Measurements from ENCODE around the gene PRXL2A.
A peak's percentile ranks its signal among the peaks of the same experiment; 100 is the strongest.
"Not testable (repeated sequence)": the region's sequence is repeated elsewhere in the genome, so short reads cannot be mapped to it uniquely, and the experiment has no call there.

The PRXL2A gene, protein sequence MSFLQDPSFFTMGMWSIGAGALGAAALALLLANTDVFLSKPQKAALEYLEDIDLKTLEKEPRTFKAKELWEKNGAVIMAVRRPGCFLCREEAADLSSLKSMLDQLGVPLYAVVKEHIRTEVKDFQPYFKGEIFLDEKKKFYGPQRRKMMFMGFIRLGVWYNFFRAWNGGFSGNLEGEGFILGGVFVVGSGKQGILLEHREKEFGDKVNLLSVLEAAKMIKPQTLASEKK

GRCh38 chr10:80408242-80409101 lies at the start of gene PRXL2A:
Gene PRXL2A, plus strand, starts transcription at chr10:80408551. Its CDS starts 11,917 bp downstream, at chr10:80420468.
- Histone ChIP-seq H3K4me1 (ENCODE audit: insufficient read depth, low read length) (peaks cover 26% of the 10 kb centered on the region), H3K36me3 (ENCODE audit: insufficient read depth, low read length) (peaks cover 5% of the 10 kb centered on the region), H2AFZ (ENCODE audit: low read depth, low read length) (peak within 1 kb of the TSS; percentile 74), H3K27me3 (ENCODE audit: insufficient read depth, low read length) (no peaks in the 10 kb centered on the region), H3K9me3 (ENCODE audit: low read length) (no peaks in the 10 kb centered on the region), H3K4me3 (ENCODE audit: low read length) (peak within 1 kb of the TSS; percentile 66)

- not testable (repeated sequence) for H2AFZ ChIP-seq (ENCODE audit: low read depth, low read length); H3K4me1 ChIP-seq (ENCODE audit: insufficient read depth, low read length); H3K9me3 ChIP-seq (ENCODE audit: low read length); H3K4me3 ChIP-seq (ENCODE audit: low read length); H3K27me3 ChIP-seq (ENCODE audit: insufficient read depth, low read length); H3K36me3 ChIP-seq (ENCODE audit: insufficient read depth, low read length)
Measured at GRCh38 chr10:80358925-80359324, 49.4 kb upstream of the PRXL2A start.

DNA sequence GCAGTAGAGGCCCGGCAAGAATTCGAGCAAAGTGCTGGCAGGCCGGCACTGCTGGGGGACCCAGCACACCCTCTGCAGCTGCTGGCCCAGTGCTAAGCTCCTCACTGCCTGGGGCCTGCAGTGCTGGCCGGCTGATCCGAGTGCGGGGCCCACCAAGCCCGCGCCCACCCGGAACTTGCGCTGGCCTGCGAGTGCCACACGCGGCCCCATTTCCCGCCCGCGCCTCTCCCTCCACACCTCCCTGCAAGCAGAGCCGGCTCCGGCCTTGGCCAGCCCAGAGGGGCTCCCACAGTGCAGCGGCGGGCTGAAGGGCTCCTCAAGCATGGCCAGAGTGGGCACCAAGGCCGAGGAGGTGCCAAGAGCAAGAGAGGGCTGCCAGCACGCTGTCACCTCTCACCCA lies 48.7 kb upstream of the PRXL2A start:
- Histone ChIP-seq H2AFZ (ENCODE audit: low read depth, low read length) (no peak overlapping the region), H3K9me3 (ENCODE audit: low read length) (no peaks in the 10 kb centered on the region), H3K27me3 (ENCODE audit: insufficient read depth, low read length) (no peaks in the 10 kb centered on the region), H3K4me3 (ENCODE audit: low read length) (no peak overlapping the region), H3K36me3 (ENCODE audit: insufficient read depth, low read length) (no peaks in the 10 kb centered on the region), H3K4me1 (ENCODE audit: insufficient read depth, low read length) (peaks cover 8% of the 10 kb centered on the region)

GRCh38 chr10:80365510-80365909 lies 42.8 kb upstream of the PRXL2A start:
- H3K4me1 ChIP-seq (ENCODE audit: insufficient read depth, low read length), result no peaks in the 10 kb centered on the region
- no peaks in the 10 kb centered on the region for H3K9me3 ChIP-seq (ENCODE audit: low read length)
- H3K27me3 ChIP-seq (ENCODE audit: insufficient read depth, low read length), result no peaks in the 10 kb centered on the region
- H3K36me3 ChIP-seq (ENCODE audit: insufficient read depth, low read length), result no peaks in the 10 kb centered on the region
- no peak overlapping the region for H2AFZ ChIP-seq (ENCODE audit: low read depth, low read length)
- no peak overlapping the region for H3K4me3 ChIP-seq (ENCODE audit: low read length)

DNA sequence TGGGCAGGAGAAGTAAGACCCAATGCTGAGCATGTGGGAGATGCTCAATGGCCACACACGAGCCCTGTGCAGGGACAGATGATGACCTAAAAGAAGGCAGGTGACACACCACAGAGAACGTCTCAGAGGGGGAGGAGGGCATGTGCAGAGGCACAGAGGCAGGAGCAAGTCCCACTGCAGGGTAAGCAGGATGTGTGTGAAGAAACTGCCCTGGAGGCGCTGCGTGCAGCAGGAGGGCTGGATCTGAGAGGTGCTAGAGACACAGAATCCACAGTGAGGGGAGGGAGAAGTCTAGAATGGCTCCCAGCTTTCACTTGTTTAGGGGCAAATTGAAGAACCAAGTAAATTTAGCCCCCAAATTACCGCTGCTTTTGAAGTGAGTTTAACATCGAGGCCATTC lies 36.9 kb upstream of the PRXL2A start:
- H3K4me3 ChIP-seq (ENCODE audit: low read length), result no peak overlapping the region
- H3K36me3 ChIP-seq (ENCODE audit: insufficient read depth, low read length), result no peaks in the 10 kb centered on the region
- no peak overlapping the region for H2AFZ ChIP-seq (ENCODE audit: low read depth, low read length)
- no peaks in the 10 kb centered on the region for H3K9me3 ChIP-seq (ENCODE audit: low read length)
- H3K4me1 ChIP-seq (ENCODE audit: insufficient read depth, low read length), result peaks cover 14% of the 10 kb centered on the region
- H3K27me3 ChIP-seq (ENCODE audit: insufficient read depth, low read length), result no peaks in the 10 kb centered on the region

GRCh38 chr10:80372675-80373074 lies 35.7 kb upstream of the PRXL2A start:
- H3K4me3 ChIP-seq (ENCODE audit: low read length), result no peak overlapping the region
- H3K36me3 ChIP-seq (ENCODE audit: insufficient read depth, low read length), result no peaks in the 10 kb centered on the region
- H2AFZ ChIP-seq (ENCODE audit: low read depth, low read length), result no peak overlapping the region
- no peaks in the 10 kb centered on the region for H3K9me3 ChIP-seq (ENCODE audit: low read length)
- no peaks in the 10 kb centered on the region for H3K27me3 ChIP-seq (ENCODE audit: insufficient read depth, low read length)
- peaks cover 14% of the 10 kb centered on the region for H3K4me1 ChIP-seq (ENCODE audit: insufficient read depth, low read length)

- no peak overlapping the region for H2AFZ ChIP-seq (ENCODE audit: low read depth, low read length)
- no peaks in the 10 kb centered on the region for H3K27me3 ChIP-seq (ENCODE audit: insufficient read depth, low read length)
- H3K9me3 ChIP-seq (ENCODE audit: low read length), result no peaks in the 10 kb centered on the region
- H3K36me3 ChIP-seq (ENCODE audit: insufficient read depth, low read length), result no peaks in the 10 kb centered on the region
- H3K4me1 ChIP-seq (ENCODE audit: insufficient read depth, low read length), result peaks cover 14% of the 10 kb centered on the region
- no peak overlapping the region for H3K4me3 ChIP-seq (ENCODE audit: low read length)
Measured at GRCh38 chr10:80373502-80373901, 34.8 kb upstream of the PRXL2A start.

DNA sequence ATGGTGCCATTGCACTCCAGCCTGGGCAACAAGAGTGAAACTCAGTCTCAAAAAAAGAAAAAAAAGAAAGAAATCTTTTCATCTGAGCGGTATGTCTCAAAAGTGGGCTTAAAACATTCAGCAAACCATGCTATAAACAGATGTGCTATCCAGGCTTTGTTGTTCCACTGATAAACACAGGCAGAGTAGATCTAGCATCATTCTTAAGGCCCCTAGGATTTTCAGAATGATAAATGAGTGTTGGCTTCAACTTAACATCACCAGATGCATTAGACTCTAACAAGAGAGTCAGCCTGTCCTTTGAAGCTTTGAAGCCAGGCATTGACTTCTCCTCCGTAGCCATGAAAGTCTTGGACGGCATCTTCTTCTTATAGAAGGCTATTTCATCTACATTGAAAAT lies 28.6 kb upstream of the PRXL2A start:
- Histone ChIP-seq H3K4me3 (ENCODE audit: low read length) (no peak overlapping the region), H2AFZ (ENCODE audit: low read depth, low read length) (no peak overlapping the region), H3K4me1 (ENCODE audit: insufficient read depth, low read length) (no peaks in the 10 kb centered on the region), H3K27me3 (ENCODE audit: insufficient read depth, low read length) (no peaks in the 10 kb centered on the region), H3K36me3 (ENCODE audit: insufficient read depth, low read length) (no peaks in the 10 kb centered on the region), H3K9me3 (ENCODE audit: low read length) (no peaks in the 10 kb centered on the region)

GRCh38 chr10:80380185-80380584 lies 28.2 kb upstream of the PRXL2A start:
- Histone ChIP-seq H3K36me3 (ENCODE audit: insufficient read depth, low read length) (no peaks in the 10 kb centered on the region), H2AFZ (ENCODE audit: low read depth, low read length) (no peak overlapping the region), H3K4me1 (ENCODE audit: insufficient read depth, low read length) (no peaks in the 10 kb centered on the region), H3K27me3 (ENCODE audit: insufficient read depth, low read length) (no peaks in the 10 kb centered on the region), H3K4me3 (ENCODE audit: low read length) (no peak overlapping the region), H3K9me3 (ENCODE audit: low read length) (no peaks in the 10 kb centered on the region)

DNA sequence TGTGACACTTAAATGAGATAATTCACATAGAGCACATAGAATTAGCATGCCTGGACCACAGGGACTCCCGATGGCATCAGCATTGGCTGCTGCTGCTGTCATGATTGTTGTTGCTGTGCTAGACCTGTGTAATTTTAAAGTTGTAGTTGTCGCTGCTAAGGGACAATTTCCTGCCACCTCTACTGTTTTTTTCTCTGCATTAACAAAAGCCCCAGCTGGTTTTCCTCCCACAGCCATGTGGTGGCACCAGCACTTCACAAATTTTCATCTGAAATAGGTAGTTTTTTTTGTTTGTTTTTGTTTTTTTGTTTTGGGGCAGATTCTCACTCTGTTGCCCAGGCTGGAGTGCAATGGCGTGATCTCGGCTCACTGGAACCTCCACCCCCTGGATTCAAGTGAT lies 25.4 kb upstream of the PRXL2A start:
- no peak overlapping the region for H3K4me3 ChIP-seq (ENCODE audit: low read length)
- H3K36me3 ChIP-seq (ENCODE audit: insufficient read depth, low read length), result no peaks in the 10 kb centered on the region
- H3K27me3 ChIP-seq (ENCODE audit: insufficient read depth, low read length), result no peaks in the 10 kb centered on the region

DNA sequence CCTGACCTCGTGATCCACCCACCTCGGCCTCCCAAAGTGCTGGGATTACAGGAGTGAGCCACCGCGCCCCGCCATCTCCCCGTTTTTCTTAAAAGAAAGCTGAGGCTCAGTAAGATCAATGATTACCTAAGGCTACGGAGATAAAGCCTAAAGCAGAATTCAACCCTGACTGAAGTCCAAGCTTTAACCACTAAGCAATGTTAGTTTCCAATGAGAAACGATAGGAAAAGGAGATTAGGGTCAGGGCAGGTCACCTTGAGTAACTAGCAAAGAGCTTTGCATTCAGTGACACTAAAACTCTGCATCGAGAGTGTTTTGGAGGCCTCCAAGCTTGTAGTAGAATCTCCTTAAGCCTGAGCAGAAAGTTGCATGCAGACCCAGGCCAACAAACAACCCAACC lies 17.6 kb upstream of the PRXL2A start:
- Histone ChIP-seq H3K9me3 (ENCODE audit: low read length) (no peaks in the 10 kb centered on the region), H3K4me1 (ENCODE audit: insufficient read depth, low read length) (no peaks in the 10 kb centered on the region), H3K27me3 (ENCODE audit: insufficient read depth, low read length) (no peaks in the 10 kb centered on the region), H2AFZ (ENCODE audit: low read depth, low read length) (no peak overlapping the region), H3K36me3 (ENCODE audit: insufficient read depth, low read length) (no peaks in the 10 kb centered on the region), H3K4me3 (ENCODE audit: low read length) (no peak overlapping the region)

More for the DNA sequence above, 25.4 kb upstream of the PRXL2A start:
- Histone ChIP-seq H3K4me1 (ENCODE audit: insufficient read depth, low read length) (no peaks in the 10 kb centered on the region), H2AFZ (ENCODE audit: low read depth, low read length) (no peak overlapping the region), H3K9me3 (ENCODE audit: low read length) (no peaks in the 10 kb centered on the region)

DNA sequence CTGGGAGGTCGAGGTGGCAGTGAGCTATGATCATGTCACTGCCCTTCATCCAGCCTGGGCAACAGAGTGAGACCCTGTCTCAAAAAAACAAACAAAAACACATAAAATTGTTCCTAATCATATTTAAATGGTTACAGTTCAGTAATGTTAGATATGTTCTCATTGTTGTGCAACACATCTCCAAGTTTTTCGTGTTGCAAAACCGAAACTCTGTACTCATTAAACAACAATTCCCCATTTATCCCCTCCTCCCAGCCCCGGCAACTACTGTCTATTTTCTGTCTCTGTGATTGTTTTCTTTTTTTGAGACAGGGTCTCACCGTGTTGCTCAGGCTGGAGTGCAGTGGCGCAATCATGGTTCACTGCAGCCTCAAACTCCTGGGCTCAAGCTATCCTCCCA lies 16.1 kb upstream of the PRXL2A start:
- Histone ChIP-seq H3K27me3 (ENCODE audit: insufficient read depth, low read length) (no peaks in the 10 kb centered on the region), H2AFZ (ENCODE audit: low read depth, low read length) (no peak overlapping the region), H3K4me1 (ENCODE audit: insufficient read depth, low read length) (no peaks in the 10 kb centered on the region), H3K36me3 (ENCODE audit: insufficient read depth, low read length) (no peaks in the 10 kb centered on the region), H3K4me3 (ENCODE audit: low read length) (no peak overlapping the region), H3K9me3 (ENCODE audit: low read length) (no peaks in the 10 kb centered on the region)

GRCh38 chr10:80394358-80394916 lies 13.9 kb upstream of the PRXL2A start:
- Histone ChIP-seq H3K4me1 (ENCODE audit: insufficient read depth, low read length) (no peaks in the 10 kb centered on the region), H3K36me3 (ENCODE audit: insufficient read depth, low read length) (no peaks in the 10 kb centered on the region)

More at GRCh38 chr10:80394358-80394916, 13.9 kb upstream of the PRXL2A start:
- H2AFZ ChIP-seq (ENCODE audit: low read depth, low read length), result no peak overlapping the region
- H3K4me3 ChIP-seq (ENCODE audit: low read length), result no peak overlapping the region
- H3K27me3 ChIP-seq (ENCODE audit: insufficient read depth, low read length), result no peaks in the 10 kb centered on the region
- no peaks in the 10 kb centered on the region for H3K9me3 ChIP-seq (ENCODE audit: low read length)
